H1 (cell line): ENCODE data around the gene CPE. TPM values are rescaled to one million over a fixed set of nuclear protein-coding genes. Genes with fewer than 3 reads are reported as not detected.

Experiments
- CTCF ChIA-PET: fragments of 300-600 bp; sonication (Branson Sonifier 250); formaldehyde crosslinking; loops from one replicate; lab custom pipeline; 2021; ENCODE audit not compliant: partially characterized antibody; lab: Charles Lee
- POLR2A ChIA-PET: fragments of 300-600 bp; sonication (Branson Sonifier 250); formaldehyde crosslinking; loops from one replicate; lab custom pipeline; 2021; ENCODE audit warnings: inconsistent platforms; ENCODE audit not compliant: partially characterized antibody; lab: Charles Lee
- DNase-seq, 2 experiments: peaks; one replicate each; pipeline versions ENCODE4 v3.0.0 to v3.0.0-alpha.2; 2010 to 2022; ENCODE audit warnings: low spot score in 2 of 2, low read depth in 1 of 2, mixed read lengths in 1 of 2
- FAIRE-seq: peaks from 2 replicates; lab custom pipeline; 2011; peaks lifted over from hg19 to GRCh38; lab: Jason Lieb, UNC
- H2AFZ ChIP-seq: 2 replicates; pipeline ENCODE4 v1.8.1; 2012; ENCODE audit warnings: low read length, inconsistent platforms
- H2AK5ac ChIP-seq: 2 replicates; pipeline ENCODE4 v1.6.1; 2013; ENCODE audit warnings: low read depth, low read length
- H2BK120ac ChIP-seq: replicated peaks from 2 replicates; pipeline ENCODE3; 2013; ENCODE audit warnings: low read depth, low read length, inconsistent platforms
- H2BK12ac ChIP-seq: 2 replicates; pipeline ENCODE4 v1.6.1; 2013; ENCODE audit warnings: low read depth, low read length
- H2BK15ac ChIP-seq: 2 replicates; pipeline ENCODE4 v1.6.1; 2013; ENCODE audit warnings: low read length
- H2BK20ac ChIP-seq: 2 replicates; pipeline ENCODE4 v1.6.1; 2013; ENCODE audit warnings: low read length
- H2BK5ac ChIP-seq: 2 replicates; pipeline ENCODE4 v1.6.1; 2013; ENCODE audit warnings: low read depth, low read length
- H3K14ac ChIP-seq: 2 replicates; pipeline ENCODE4 v1.6.1; 2013; ENCODE audit warnings: inconsistent platforms; ENCODE audit not compliant: insufficient read length
- H3K18ac ChIP-seq: 2 replicates; pipeline ENCODE4 v1.6.1; 2013; ENCODE audit warnings: low read length; ENCODE audit errors: extremely low read depth
- H3K23ac ChIP-seq: 2 replicates; pipeline ENCODE4 v1.6.1; 2013; ENCODE audit warnings: inconsistent platforms; ENCODE audit not compliant: insufficient read length
- H3K23me2 ChIP-seq: 2 replicates; pipeline ENCODE4 v1.6.1; 2013; ENCODE audit warnings: low read depth, low read length
- H3K27ac ChIP-seq: 2 replicates; pipeline ENCODE4 v1.6.1; 2011; ENCODE audit warnings: low read depth, low read length, inconsistent platforms
- H3K27me3 ChIP-seq, 4 experiments: replicated peaks in 1 of 4; 1 replicate in 1 of 4; 2 replicates in 3 of 4; pipeline versions ENCODE4 v1.6.1 to v1.8.1; 2011 to 2013; ENCODE audit warnings: low read length in 3 of 4, mild to moderate bottlenecking in 3 of 4, inconsistent platforms in 2 of 4, mixed read lengths in 2 of 4, moderate library complexity in 1 of 4; ENCODE audit not compliant: control insufficient read depth in 3 of 4, insufficient read depth in 3 of 4; ENCODE audit errors: extremely low read depth in 1 of 4
- H3K36me3 ChIP-seq, 4 experiments: 2 replicates each; pipeline versions ENCODE4 v1.6.1 to v1.8.1; 2011 to 2013; ENCODE audit warnings: mild to moderate bottlenecking in 4 of 4, low read length in 3 of 4, moderate library complexity in 2 of 4, control low read depth in 1 of 4, inconsistent platforms in 1 of 4; ENCODE audit not compliant: insufficient read depth in 4 of 4, control insufficient read depth in 2 of 4
- H3K4ac ChIP-seq: replicated peaks from 2 replicates; pipeline ENCODE3; 2013; ENCODE audit warnings: low read length, low read depth, mixed read lengths, inconsistent platforms; ENCODE audit not compliant: insufficient read length
- H3K4me1 ChIP-seq, 4 experiments: replicated peaks in 1 of 4; 1 replicate in 1 of 4; 2 replicates in 3 of 4; pipeline versions ENCODE4 v1.6.1 to v1.8.1; 2011 to 2013; ENCODE audit warnings: low read length in 3 of 4, inconsistent platforms in 2 of 4, mixed read lengths in 1 of 4; ENCODE audit not compliant: insufficient read depth in 4 of 4, control insufficient read depth in 3 of 4
- H3K4me2 ChIP-seq, 2 experiments: 2 replicates each; pipeline versions ENCODE4 v1.6.1 to v1.8.1; 2011 to 2013; ENCODE audit warnings: low read depth in 2 of 2, low read length in 2 of 2, control low read depth in 1 of 2, inconsistent platforms in 1 of 2, mild to moderate bottlenecking in 1 of 2; ENCODE audit not compliant: insufficient read depth in 1 of 2
- H3K4me3 ChIP-seq, 4 experiments: fragments of 200-600, 300-600 bp in 1 of 4; sonication (generic), shearing (Covaris generic), sonication (Bioruptor Twin) in 1 of 4; 2 replicates each; pipeline versions ENCODE4 v1.5.1 to v1.8.1; 2011 to 2016; ENCODE audit warnings: low read length in 4 of 4, low read depth in 3 of 4, control low read depth in 2 of 4, inconsistent platforms in 2 of 4, mild to moderate bottlenecking in 2 of 4, mixed read lengths in 1 of 4, moderate library complexity in 1 of 4; ENCODE audit not compliant: insufficient read depth in 2 of 4; ENCODE audit errors: extremely low read depth in 1 of 4
- H3K56ac ChIP-seq: replicated peaks from 2 replicates; pipeline ENCODE3; 2013; ENCODE audit warnings: low read depth, mild to moderate bottlenecking, mixed read lengths, low read length, inconsistent platforms; ENCODE audit not compliant: insufficient read length
- H3K79me1 ChIP-seq: 2 replicates; pipeline ENCODE4 v1.6.1; 2013; ENCODE audit warnings: low read depth, low read length, control low read depth
- H3K79me2 ChIP-seq, 2 experiments: 2 replicates each; pipeline versions ENCODE4 v1.6.1 to v1.8.1; 2012 to 2013; ENCODE audit warnings: low read length in 2 of 2, mild to moderate bottlenecking in 2 of 2, inconsistent platforms in 1 of 2; ENCODE audit not compliant: insufficient read depth in 2 of 2, control insufficient read depth in 1 of 2
- H3K9ac ChIP-seq, 4 experiments: replicated peaks in 1 of 4; 1 replicate in 1 of 4; 2 replicates in 3 of 4; pipeline versions ENCODE4 v1.6.1 to v1.8.1; 2011 to 2013; ENCODE audit warnings: low read depth in 3 of 4, low read length in 3 of 4, control low read depth in 2 of 4, mild to moderate bottlenecking in 2 of 4, moderate library complexity in 2 of 4, inconsistent platforms in 1 of 4; ENCODE audit errors: extremely low read depth in 1 of 4
- H3K9me3 ChIP-seq, 2 experiments: 2 replicates each; pipeline versions ENCODE4 v1.6.1 to v1.8.1; 2012 to 2013; ENCODE audit warnings: mild to moderate bottlenecking in 2 of 2, moderate library complexity in 2 of 2, control low read depth in 1 of 2, inconsistent platforms in 1 of 2, low read depth in 1 of 2, low read length in 1 of 2, mixed read lengths in 1 of 2; ENCODE audit not compliant: insufficient read depth in 2 of 2
- H4K20me1 ChIP-seq, 2 experiments: replicated peaks in 1 of 2; 2 replicates each; pipeline versions ENCODE3 to v1.8.1; 2011 to 2013; ENCODE audit warnings: inconsistent platforms in 2 of 2, low read length in 2 of 2, mild to moderate bottlenecking in 1 of 2; ENCODE audit not compliant: insufficient read depth in 2 of 2, control insufficient read depth in 1 of 2
- H4K5ac ChIP-seq: 2 replicates; pipeline ENCODE4 v1.6.1; 2013; ENCODE audit warnings: low read length, low read depth, mixed read lengths, inconsistent platforms; ENCODE audit not compliant: insufficient read length
- H4K8ac ChIP-seq: 2 replicates; pipeline ENCODE4 v1.8.0; 2013; ENCODE audit warnings: mild to moderate bottlenecking, moderate library complexity, low read length, inconsistent platforms; ENCODE audit not compliant: insufficient read depth; ENCODE audit errors: extremely low read depth
- H4K91ac ChIP-seq: replicated peaks from 2 replicates; pipeline ENCODE3; 2013; ENCODE audit warnings: low read length, mixed read lengths, inconsistent platforms; ENCODE audit not compliant: insufficient read length
- BACH1 ChIP-seq: IDR thresholded peaks from 2 replicates; pipeline ENCODE4 v1.6.1; 2012; ENCODE audit warnings: low read length, improper control_type of control experiment
- CEBPB ChIP-seq: IDR thresholded peaks from 2 replicates; pipeline ENCODE4 v1.6.1; 2012; ENCODE audit warnings: low read depth, low read length
- CHD2 ChIP-seq: IDR thresholded peaks from 2 replicates; pipeline ENCODE4 v1.6.1; 2012; ENCODE audit warnings: low read length, improper control_type of control experiment
- EP300 ChIP-seq, 2 experiments: IDR thresholded peaks; 1 replicate in 1 of 2; 2 replicates in 1 of 2; pipeline ENCODE4 v1.6.1; 2011 to 2012; ENCODE audit warnings: low read depth in 2 of 2, low read length in 2 of 2, mild to moderate bottlenecking in 2 of 2, borderline replicate concordance in 1 of 2, inconsistent platforms in 1 of 2, moderate library complexity in 1 of 2
- NRF1 ChIP-seq: IDR thresholded peaks from 2 replicates; pipeline ENCODE4 v1.6.1; 2011; ENCODE audit warnings: mild to moderate bottlenecking, low read depth, low read length, improper control_type of control experiment
- RBBP5 ChIP-seq: IDR thresholded peaks from 2 replicates; pipeline ENCODE4 v1.7.1; 2012; ENCODE audit warnings: low read depth, mild to moderate bottlenecking, inconsistent platforms, low read length, moderate library complexity, borderline replicate concordance
- SP1 ChIP-seq: IDR thresholded peaks from 2 replicates; pipeline ENCODE4 v1.6.1; 2011; ENCODE audit warnings: low read depth, low read length
- TEAD4 ChIP-seq: IDR thresholded peaks from 2 replicates; pipeline ENCODE4 v1.6.1; 2012; ENCODE audit warnings: low read depth, low read length, inconsistent platforms, mixed read lengths
- WGBS, 2 experiments: shearing (Covaris generic) in 1 of 2; methylation state at CpG; one replicate each; pipeline versions ENCODE4 v1.1.6 to v1.1.7; 2013 to 2015; ENCODE audit warnings: low lambda C conversion rate in 2 of 2, mixed read lengths in 2 of 2, inconsistent platforms in 1 of 2, low coverage in 1 of 2, missing lambda C conversion rate in 1 of 2; ENCODE audit not compliant: insufficient replicate concordance in 2 of 2, insufficient coverage in 1 of 2, insufficient read length in 1 of 2; ENCODE audit errors: extremely low coverage in 1 of 2, missing lambda C conversion rate in 1 of 2; 5-methylcytosine and 5-hydroxymethylcytosine counted together
- polyA plus RNA-seq, 7 experiments: library from polyadenylated mRNA; depleted of rRNA in 3 of 7; stranded (reverse) in 5 of 7; unstranded in 2 of 7; fragments of >200 nt in 5 of 7; fragments of 200-250 nt in 2 of 7; gene quantifications; 1 replicate in 5 of 7; 2 replicates in 1 of 7; 4 replicates in 1 of 7; pipeline versions ENCODE4 v1.2.1 to v1.2.3, GENCODE V29; 2011 to 2013; ENCODE audit warnings: missing spikeins in 2 of 7, mixed read lengths in 2 of 7
- total RNA-seq: library from RNA; stranded (reverse); fragmentation: NEBNext Ultra II Directional; extraction: Animal tissue kit (Norgen Biotek cat#: 25700); gene quantifications from 2 replicates; pipeline ENCODE4 v1.2.1, GENCODE V29; 2021
- TF ChIP-seq, protein P1 (sequence below), 3 experiments: IDR thresholded peaks; 1 replicate in 2 of 3; 2 replicates in 1 of 3; pipeline versions ENCODE4 v1.5.1 to v1.6.1; 2011; ENCODE audit warnings: low read length in 3 of 3, mild to moderate bottlenecking in 3 of 3, inconsistent platforms in 2 of 3, low read depth in 1 of 3, moderate library complexity in 1 of 3; ENCODE audit not compliant: insufficient read depth in 1 of 3; ENCODE audit errors: control extremely low read depth in 1 of 3
- TF ChIP-seq, protein P2 (sequence below): IDR thresholded peaks from 2 replicates; pipeline ENCODE4 v1.6.1; 2012; ENCODE audit warnings: inconsistent platforms
- TF ChIP-seq, protein P3 (sequence below): IDR thresholded peaks from 2 replicates; pipeline ENCODE4 v1.6.1; 2011; ENCODE audit warnings: low read depth, mild to moderate bottlenecking, low read length; ENCODE audit not compliant: insufficient read depth

Gene CPE
- total and polyA plus RNA-seq, 2 of the 8 experiments (the other 6 are each of a cell fraction or from before 2014, with no cell fraction given), result 9.4 to 10.2 TPM

DNA sequence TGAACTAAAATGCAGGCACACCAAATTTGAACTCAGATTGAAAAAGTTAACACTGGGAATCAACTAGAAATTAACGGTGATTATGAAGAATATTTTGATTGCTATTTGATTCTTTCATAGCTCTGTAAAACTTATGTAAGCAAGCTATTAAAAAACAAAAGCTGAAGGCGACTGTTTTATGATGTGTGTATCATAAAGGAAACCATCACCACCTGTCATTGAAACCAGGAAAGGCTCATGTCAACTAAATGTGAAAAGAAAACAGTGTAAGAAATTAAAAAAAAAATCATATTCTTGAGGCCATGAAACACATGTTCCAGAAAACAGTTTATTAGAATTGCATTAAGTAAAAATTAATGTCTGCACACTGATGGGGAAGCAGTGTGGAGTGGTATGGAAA lies 24.2 kb downstream of the CPE start:
- Histone ChIP-seq H2BK120ac (no peak overlapping the region), H4K8ac (no peak overlapping the region), H4K5ac (no peak overlapping the region), H3K27ac (no peak overlapping the region), H3K36me3 (no peaks in the 10 kb centered on the region), H4K91ac (no peak overlapping the region), H3K56ac (no peak overlapping the region), H3K18ac (no peak overlapping the region), H3K14ac (no peak overlapping the region), H3K4me3 (no peak overlapping the region), H3K79me2 (no peaks in the 10 kb centered on the region), H3K27me3 (peaks cover 0 to 1% (median 0%) of the 10 kb centered on the region in 4 experiments; a peak in 1 of 7 replicates), H3K23ac (no peak overlapping the region), H2BK5ac (no peak overlapping the region), H3K9me3 (no peaks in the 10 kb centered on the region), H2BK20ac (no peak overlapping the region), H3K9ac (no peak overlapping the region), H2AK5ac (no peak overlapping the region), H3K79me1 (no peaks in the 10 kb centered on the region), H3K4me2 (no peak overlapping the region), H2AFZ (no peak overlapping the region), H2BK15ac (no peak overlapping the region), H4K20me1 (no peaks in the 10 kb centered on the region), H3K23me2 (no peaks in the 10 kb centered on the region), H3K4me1 (no peaks in the 10 kb centered on the region), H2BK12ac (no peak overlapping the region), H3K4ac (no peak overlapping the region)
- no peak for FAIRE-seq
- 90% methylated on average over 2 of the region's 2 CpGs; no CpG with 5 or more reads in 1 of the 2 experiments for WGBS, 2 experiments
- ChIA-PET POLR2A (no interaction called here), CTCF (interaction anchor here (0.6 to 0.9 kb wide), 2 partner anchors 10 to 18 kb away, joined by 3 to 5 read pairs; no protein-coding TSS in a partner anchor)
- no peak for DNase-seq
- TF ChIP-seq CEBPB (no peak), BACH1 (no peak), SP1 (no peak), EP300 (IDR thresholded peaks at IDR 0.05; ENCODE audit: borderline replicate concordance in 1 of 2, low read depth in 2 of 2, low read length in 2 of 2) (no peak), NRF1 (no peak), CHD2 (no peak), TEAD4 (no peak), RBBP5 (no peak)
- TF ChIP-seq, protein P1, sequence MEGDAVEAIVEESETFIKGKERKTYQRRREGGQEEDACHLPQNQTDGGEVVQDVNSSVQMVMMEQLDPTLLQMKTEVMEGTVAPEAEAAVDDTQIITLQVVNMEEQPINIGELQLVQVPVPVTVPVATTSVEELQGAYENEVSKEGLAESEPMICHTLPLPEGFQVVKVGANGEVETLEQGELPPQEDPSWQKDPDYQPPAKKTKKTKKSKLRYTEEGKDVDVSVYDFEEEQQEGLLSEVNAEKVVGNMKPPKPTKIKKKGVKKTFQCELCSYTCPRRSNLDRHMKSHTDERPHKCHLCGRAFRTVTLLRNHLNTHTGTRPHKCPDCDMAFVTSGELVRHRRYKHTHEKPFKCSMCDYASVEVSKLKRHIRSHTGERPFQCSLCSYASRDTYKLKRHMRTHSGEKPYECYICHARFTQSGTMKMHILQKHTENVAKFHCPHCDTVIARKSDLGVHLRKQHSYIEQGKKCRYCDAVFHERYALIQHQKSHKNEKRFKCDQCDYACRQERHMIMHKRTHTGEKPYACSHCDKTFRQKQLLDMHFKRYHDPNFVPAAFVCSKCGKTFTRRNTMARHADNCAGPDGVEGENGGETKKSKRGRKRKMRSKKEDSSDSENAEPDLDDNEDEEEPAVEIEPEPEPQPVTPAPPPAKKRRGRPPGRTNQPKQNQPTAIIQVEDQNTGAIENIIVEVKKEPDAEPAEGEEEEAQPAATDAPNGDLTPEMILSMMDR (IDR thresholded peaks at IDR 0.05; ENCODE audit: control extremely low read depth in 1 of 3, insufficient read depth in 1 of 3, low read depth in 1 of 3, low read length in 3 of 3), result no peak
- TF ChIP-seq, protein P2, sequence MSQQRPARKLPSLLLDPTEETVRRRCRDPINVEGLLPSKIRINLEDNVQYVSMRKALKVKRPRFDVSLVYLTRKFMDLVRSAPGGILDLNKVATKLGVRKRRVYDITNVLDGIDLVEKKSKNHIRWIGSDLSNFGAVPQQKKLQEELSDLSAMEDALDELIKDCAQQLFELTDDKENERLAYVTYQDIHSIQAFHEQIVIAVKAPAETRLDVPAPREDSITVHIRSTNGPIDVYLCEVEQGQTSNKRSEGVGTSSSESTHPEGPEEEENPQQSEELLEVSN, result no peak
- TF ChIP-seq, protein P3, sequence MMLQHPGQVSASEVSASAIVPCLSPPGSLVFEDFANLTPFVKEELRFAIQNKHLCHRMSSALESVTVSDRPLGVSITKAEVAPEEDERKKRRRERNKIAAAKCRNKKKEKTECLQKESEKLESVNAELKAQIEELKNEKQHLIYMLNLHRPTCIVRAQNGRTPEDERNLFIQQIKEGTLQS, result no peak
